H9 (cell line): ENCODE results near the gene NPNT. TPM values are rescaled to one million over a fixed set of nuclear protein-coding genes. Genes with fewer than 3 reads are reported as not detected.

Experiments used
- DNase-seq: peaks from one replicate; pipeline ENCODE4 v3.0.0-alpha.2; 2017
- H2AFZ ChIP-seq: one replicate; pipeline ENCODE4 v1.6.1; 2013; ENCODE audit warnings: mild to moderate bottlenecking, low read length, control low read depth, moderate library complexity
- H2AK5ac ChIP-seq: 2 replicates; pipeline ENCODE4 v1.6.1; 2013; ENCODE audit warnings: low read length, control low read depth, mixed read lengths; ENCODE audit not compliant: insufficient read length
- H2BK120ac ChIP-seq: one replicate; pipeline ENCODE4 v1.6.1; 2013; ENCODE audit warnings: low read depth, mild to moderate bottlenecking, low read length, control low read depth, inconsistent platforms; ENCODE audit not compliant: poor library complexity, severe bottlenecking
- H2BK12ac ChIP-seq: 2 replicates; pipeline ENCODE4 v1.6.1; 2013; ENCODE audit warnings: low read length, control low read depth, mixed read lengths, low read depth; ENCODE audit not compliant: insufficient read length
- H2BK15ac ChIP-seq: 2 replicates; pipeline ENCODE4 v1.6.1; 2013; ENCODE audit warnings: low read depth, low read length, control low read depth
- H2BK20ac ChIP-seq: one replicate; pipeline ENCODE4 v1.6.1; 2013; ENCODE audit warnings: low read depth, mild to moderate bottlenecking, low read length, control low read depth, inconsistent platforms; ENCODE audit not compliant: poor library complexity, severe bottlenecking
- H2BK5ac ChIP-seq: 2 replicates; pipeline ENCODE4 v1.6.1; 2013; ENCODE audit warnings: low read length, control low read depth, mixed read lengths; ENCODE audit not compliant: insufficient read length
- H3K14ac ChIP-seq: 2 replicates; pipeline ENCODE4 v1.6.1; 2013; ENCODE audit warnings: low read length, control low read depth; ENCODE audit not compliant: insufficient read depth
- H3K18ac ChIP-seq: 2 replicates; pipeline ENCODE4 v1.6.1; 2013; ENCODE audit warnings: low read depth, mild to moderate bottlenecking, mixed read lengths, low read length, control low read depth; ENCODE audit not compliant: insufficient read length
- H3K23ac ChIP-seq: 2 replicates; pipeline ENCODE4 v1.6.1; 2013; ENCODE audit warnings: low read length, control low read depth, mixed read lengths, low read depth; ENCODE audit not compliant: insufficient read length
- H3K23me2 ChIP-seq: 2 replicates; pipeline ENCODE4 v1.6.1; 2013; ENCODE audit warnings: low read depth, mild to moderate bottlenecking, mixed read lengths, low read length, control low read depth; ENCODE audit not compliant: insufficient read length, poor library complexity, severe bottlenecking
- H3K27ac ChIP-seq: 2 replicates; pipeline ENCODE4 v1.5.1; 2013; ENCODE audit warnings: low read length, control low read depth, mixed read lengths, low read depth; ENCODE audit not compliant: insufficient read length
- H3K27me3 ChIP-seq: 2 replicates; pipeline ENCODE4 v1.6.1; 2013; ENCODE audit warnings: low read length, control low read depth, inconsistent platforms; ENCODE audit not compliant: insufficient read depth
- H3K4ac ChIP-seq: 2 replicates; pipeline ENCODE4 v1.6.1; 2013; ENCODE audit warnings: low read depth, mild to moderate bottlenecking, control low read depth, inconsistent platforms, low read length, moderate library complexity
- H3K4me1 ChIP-seq: 2 replicates; pipeline ENCODE4 v1.6.1; 2013; ENCODE audit warnings: low read length, control low read depth, inconsistent platforms; ENCODE audit not compliant: insufficient read depth
- H3K4me2 ChIP-seq: 2 replicates; pipeline ENCODE4 v1.6.1; 2013; ENCODE audit warnings: low read length, control low read depth, mixed read lengths; ENCODE audit not compliant: insufficient read length, insufficient read depth
- H3K56ac ChIP-seq: 2 replicates; pipeline ENCODE4 v1.6.1; 2013; ENCODE audit warnings: low read depth, mild to moderate bottlenecking, mixed read lengths, low read length, control low read depth; ENCODE audit not compliant: insufficient read length
- H3K79me1 ChIP-seq: 2 replicates; pipeline ENCODE4 v1.6.1; 2013; ENCODE audit warnings: low read depth, mild to moderate bottlenecking, moderate library complexity, low read length, control low read depth, inconsistent platforms; ENCODE audit not compliant: insufficient read depth, poor library complexity, severe bottlenecking
- H3K79me2 ChIP-seq: 2 replicates; pipeline ENCODE4 v1.6.1; 2013; ENCODE audit warnings: low read length, control low read depth, inconsistent platforms; ENCODE audit not compliant: insufficient read depth
- H3K9ac ChIP-seq: 2 replicates; pipeline ENCODE4 v1.6.1; 2013; ENCODE audit warnings: low read length, control low read depth, mixed read lengths; ENCODE audit not compliant: insufficient read length; ENCODE audit errors: extremely low read depth
- H3K9me3 ChIP-seq: one replicate; pipeline ENCODE4 v1.6.1; 2013; ENCODE audit warnings: low read depth, low read length, inconsistent platforms; ENCODE audit not compliant: control insufficient read depth
- H3T11ph ChIP-seq: one replicate; pipeline ENCODE4 v1.6.1; 2013; ENCODE audit warnings: mild to moderate bottlenecking, low read length, control low read depth, inconsistent platforms
- H4K20me1 ChIP-seq: one replicate; pipeline ENCODE4 v1.6.1; 2013; ENCODE audit not compliant: control insufficient read depth, insufficient read length, insufficient read depth
- H4K5ac ChIP-seq: 2 replicates; pipeline ENCODE4 v1.6.1; 2013; ENCODE audit warnings: low read depth, mild to moderate bottlenecking, mixed read lengths, low read length, control low read depth; ENCODE audit not compliant: insufficient read length
- H4K8ac ChIP-seq: replicated peaks from 2 replicates; pipeline ENCODE4 v1.6.1; 2013; ENCODE audit warnings: low read length, control low read depth, mixed read lengths, low read depth; ENCODE audit not compliant: insufficient read length
- H4K91ac ChIP-seq: 2 replicates; pipeline ENCODE4 v1.6.1; 2013; ENCODE audit warnings: low read depth, mild to moderate bottlenecking, moderate library complexity, mixed read lengths, low read length, control low read depth; ENCODE audit not compliant: insufficient read length
- H3K27ac Mint-ChIP-seq, 3 experiments: 2 replicates in 2 of 3; 3 replicates in 1 of 3; pipeline ENCODE4 v1.8.0; 2020 to 2021; ENCODE audit warnings: mixed read lengths in 3 of 3, mild to moderate bottlenecking in 1 of 3, moderate library complexity in 1 of 3
- H3K27me3 Mint-ChIP-seq: 2 replicates; pipeline ENCODE4 v1.8.0; 2021; ENCODE audit warnings: low read depth, mild to moderate bottlenecking, moderate library complexity, mixed read lengths
- H3K36me3 Mint-ChIP-seq, 3 experiments: 2 replicates in 2 of 3; 3 replicates in 1 of 3; pipeline ENCODE4 v1.8.0; 2020 to 2021; ENCODE audit warnings: low read depth in 3 of 3, mixed read lengths in 3 of 3; ENCODE audit not compliant: insufficient read depth in 1 of 3
- H3K4me1 Mint-ChIP-seq, 2 experiments: 2 replicates each; pipeline ENCODE4 v1.8.0; 2020; ENCODE audit warnings: mixed read lengths in 2 of 2
- H3K4me3 Mint-ChIP-seq, 2 experiments: 2 replicates in 1 of 2; 3 replicates in 1 of 2; pipeline ENCODE4 v1.8.0; 2020 to 2021; ENCODE audit warnings: mild to moderate bottlenecking in 2 of 2, mixed read lengths in 2 of 2, moderate library complexity in 1 of 2
- H3K9me3 Mint-ChIP-seq, 2 experiments: 2 replicates in 1 of 2; 3 replicates in 1 of 2; pipeline ENCODE4 v1.8.0; 2020; ENCODE audit warnings: mild to moderate bottlenecking in 2 of 2, mixed read lengths in 2 of 2, moderate library complexity in 1 of 2
- whole genome bisulfite sequencing: extraction: QIAGEN DNeasy Blood & Tissue Kit; methylation state at CpG from one replicate; pipeline ENCODE4 v1.1.7; 2013; ENCODE audit warnings: missing lambda C conversion rate, low lambda C conversion rate, mixed read lengths; ENCODE audit not compliant: insufficient read length; ENCODE audit errors: extremely low coverage; 5-methylcytosine and 5-hydroxymethylcytosine counted together
- total RNA-seq: library from RNA; stranded (reverse); gene quantifications from 2 replicates; pipeline ENCODE4 v1.2.1, GENCODE V29; 2021
- TF ChIP-seq, protein P1 (sequence below): fragments of 200-600 bp; sonication (generic); conservative IDR thresholded peaks from 3 replicates; pipeline ENCODE4 v1.8.0; 2021; ENCODE audit warnings: antibody characterized with exemption, mild to moderate bottlenecking

The NPNT gene
- total RNA-seq, 1 experiment from 2014 or later: 0.37 TPM

DNA sequence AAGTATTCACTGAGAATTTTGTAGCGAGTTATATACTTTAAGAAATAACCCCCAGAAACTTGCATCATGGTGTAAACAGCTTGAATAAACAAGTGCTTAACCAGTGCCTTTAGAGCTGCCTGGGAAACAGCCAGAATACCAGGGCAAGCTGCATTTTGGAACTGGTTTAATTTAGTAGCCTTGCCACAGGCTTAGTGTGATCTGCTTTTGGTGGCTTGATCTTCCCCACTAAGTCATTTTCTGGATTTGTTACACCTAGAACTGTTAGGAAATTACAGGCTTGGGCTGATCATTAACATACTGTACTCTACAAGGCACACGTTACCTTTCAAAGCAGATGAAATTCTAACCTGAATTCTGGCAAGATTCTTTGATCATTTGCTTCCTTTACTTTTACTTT is 35.4 kb downstream of the NPNT start:
- no peak for DNase-seq
- Histone ChIP-seq H3K23ac (no peak overlapping the region), H3K4me1 (no peaks in the 10 kb centered on the region), H4K8ac (no peak overlapping the region), H3K9me3 (no peaks in the 10 kb centered on the region), H4K20me1 (no peaks in the 10 kb centered on the region), H2AFZ (no peak overlapping the region), H3K27me3 (no peaks in the 10 kb centered on the region), H2BK120ac (no peak overlapping the region), H3K4ac (no peak overlapping the region), H2AK5ac (no peak overlapping the region), H3T11ph (no peak overlapping the region), H3K56ac (no peak overlapping the region), H3K23me2 (no peaks in the 10 kb centered on the region), H4K5ac (no peak overlapping the region), H3K79me1 (no peaks in the 10 kb centered on the region), H2BK12ac (no peak overlapping the region), H3K14ac (no peak overlapping the region), H3K79me2 (no peaks in the 10 kb centered on the region), H3K9ac (no peak overlapping the region), H2BK15ac (no peak overlapping the region), H2BK5ac (no peak overlapping the region), H2BK20ac (no peak overlapping the region), H3K18ac (no peak overlapping the region), H4K91ac (no peak overlapping the region), H3K27ac (no peak overlapping the region), H3K4me2 (no peak overlapping the region)
- Mint-ChIP-seq H3K36me3 (no peaks in the 10 kb centered on the region), H3K9me3 (no peaks in the 10 kb centered on the region), H3K27me3 (no peaks in the 10 kb centered on the region; the same call in 1 of the 2 replicates), H3K4me1 (no peaks in the 10 kb centered on the region), H3K4me3 (no peak overlapping the region), H3K27ac (no peak overlapping the region; a peak in 1 of 7 replicates)
- TF ChIP-seq, protein P1, sequence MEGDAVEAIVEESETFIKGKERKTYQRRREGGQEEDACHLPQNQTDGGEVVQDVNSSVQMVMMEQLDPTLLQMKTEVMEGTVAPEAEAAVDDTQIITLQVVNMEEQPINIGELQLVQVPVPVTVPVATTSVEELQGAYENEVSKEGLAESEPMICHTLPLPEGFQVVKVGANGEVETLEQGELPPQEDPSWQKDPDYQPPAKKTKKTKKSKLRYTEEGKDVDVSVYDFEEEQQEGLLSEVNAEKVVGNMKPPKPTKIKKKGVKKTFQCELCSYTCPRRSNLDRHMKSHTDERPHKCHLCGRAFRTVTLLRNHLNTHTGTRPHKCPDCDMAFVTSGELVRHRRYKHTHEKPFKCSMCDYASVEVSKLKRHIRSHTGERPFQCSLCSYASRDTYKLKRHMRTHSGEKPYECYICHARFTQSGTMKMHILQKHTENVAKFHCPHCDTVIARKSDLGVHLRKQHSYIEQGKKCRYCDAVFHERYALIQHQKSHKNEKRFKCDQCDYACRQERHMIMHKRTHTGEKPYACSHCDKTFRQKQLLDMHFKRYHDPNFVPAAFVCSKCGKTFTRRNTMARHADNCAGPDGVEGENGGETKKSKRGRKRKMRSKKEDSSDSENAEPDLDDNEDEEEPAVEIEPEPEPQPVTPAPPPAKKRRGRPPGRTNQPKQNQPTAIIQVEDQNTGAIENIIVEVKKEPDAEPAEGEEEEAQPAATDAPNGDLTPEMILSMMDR: no peak
- no CpG with 5 or more reads among the region's 2 CpGs for WGBS
